H7 (cell line): Measurements from ENCODE around the gene ADK. TPM values are rescaled to one million over a fixed set of nuclear protein-coding genes. Genes with fewer than 3 reads are reported as not detected.
A peak's percentile ranks its signal among the peaks of the same experiment; 100 is the strongest.
"Not testable (repeated sequence)": the region's sequence is repeated elsewhere in the genome, so short reads cannot be mapped to it uniquely, and the experiment has no call there.

Experiments used
- DNase-seq: peaks from one replicate; pipeline ENCODE4 v3.0.0; 2012
- H3K27me3 ChIP-seq: 2 replicates; pipeline ENCODE4 v1.6.0; 2011; ENCODE audit warnings: mild to moderate bottlenecking, low read length; ENCODE audit not compliant: control insufficient read depth, insufficient read depth
- H3K36me3 ChIP-seq: replicated peaks from 2 replicates; pipeline ENCODE4 v1.5.1; 2011; ENCODE audit warnings: low read length; ENCODE audit not compliant: control insufficient read depth, insufficient read depth
- H3K4me3 ChIP-seq: 2 replicates; pipeline ENCODE4 v1.5.1; 2011; ENCODE audit warnings: low read depth, mild to moderate bottlenecking, control low read depth, low read length, moderate library complexity; ENCODE audit not compliant: insufficient read depth
- total RNA-seq: library from RNA; depleted of rRNA; stranded (reverse); fragments of >200 nt; shearing (Covaris generic); gene quantifications from 2 replicates; pipeline ENCODE4 v1.2.3, GENCODE V29; 2014

The ADK gene
- total RNA-seq, 1 experiment from 2014 or later = 20.1 TPM

DNA sequence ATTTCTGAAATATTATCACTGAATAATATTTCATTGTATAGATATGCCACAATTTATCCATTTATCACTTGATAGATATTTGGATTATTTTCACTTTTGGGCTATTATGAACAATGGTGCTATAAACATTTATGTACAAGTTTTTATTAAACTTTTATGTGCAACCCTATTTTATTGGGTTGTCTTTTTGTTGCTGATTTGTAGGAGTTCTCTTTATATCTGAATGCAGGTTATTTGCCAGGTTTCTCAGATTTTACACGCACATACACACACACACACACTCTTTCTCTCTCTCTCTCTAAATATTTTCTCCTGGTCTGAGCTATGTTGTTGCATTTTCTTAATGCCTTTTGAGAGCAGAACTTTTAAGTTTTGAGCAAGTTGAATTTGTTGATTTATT lies 36.2 kb downstream of the ADK start:
- Histone ChIP-seq H3K36me3 (no peaks in the 10 kb centered on the region), H3K4me3 (no peak overlapping the region), H3K27me3 (no peaks in the 10 kb centered on the region)
- no peak for DNase-seq

DNA sequence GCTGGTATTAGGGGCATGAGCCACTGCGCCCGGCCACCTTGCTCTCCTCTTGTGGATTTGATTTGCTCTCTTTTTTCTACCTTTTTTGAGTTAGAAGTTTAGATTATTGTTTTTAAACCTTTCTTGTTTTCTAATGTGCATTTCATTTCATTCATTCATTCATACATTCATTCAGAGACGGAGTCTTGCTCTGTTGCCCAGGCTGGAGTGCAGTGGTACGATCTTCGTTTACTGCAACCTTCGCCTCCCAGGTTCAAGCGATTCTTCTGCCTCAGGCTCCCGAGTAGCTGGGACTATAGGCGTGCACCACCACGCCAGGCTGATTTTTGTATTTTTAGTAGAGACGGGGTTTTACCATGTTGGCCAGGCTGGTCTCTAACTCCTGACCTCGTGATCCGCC lies 37.6 kb downstream of the ADK start:
- H3K36me3 ChIP-seq, H3K27me3 ChIP-seq, H3K4me3 ChIP-seq, DNase-seq: not testable (repeated sequence)

DNA sequence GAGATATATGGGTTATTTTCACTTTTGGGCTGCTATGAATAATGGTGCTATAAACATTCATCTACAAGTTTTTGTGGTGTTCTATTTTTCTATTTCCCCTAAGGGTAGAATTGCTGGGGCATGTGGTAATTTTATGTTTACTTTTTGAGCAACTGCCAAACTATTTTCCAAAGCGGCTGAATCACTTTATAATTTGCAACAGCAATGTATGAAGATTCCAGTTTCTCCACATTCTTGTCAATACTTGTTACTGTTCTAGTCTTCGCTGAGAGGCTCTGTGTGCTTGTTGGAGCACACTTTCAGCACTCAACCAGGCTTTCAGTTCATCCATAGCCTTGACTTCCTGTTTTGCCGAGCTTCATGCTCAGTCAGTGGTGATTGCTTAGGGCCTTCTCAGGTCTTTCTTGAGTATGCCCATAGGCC lies 39.0 kb downstream of the ADK start:
- Histone ChIP-seq H3K4me3 (no peak overlapping the region), H3K27me3 (no peaks in the 10 kb centered on the region), H3K36me3 (no peaks in the 10 kb centered on the region)
- no peak for DNase-seq

DNA sequence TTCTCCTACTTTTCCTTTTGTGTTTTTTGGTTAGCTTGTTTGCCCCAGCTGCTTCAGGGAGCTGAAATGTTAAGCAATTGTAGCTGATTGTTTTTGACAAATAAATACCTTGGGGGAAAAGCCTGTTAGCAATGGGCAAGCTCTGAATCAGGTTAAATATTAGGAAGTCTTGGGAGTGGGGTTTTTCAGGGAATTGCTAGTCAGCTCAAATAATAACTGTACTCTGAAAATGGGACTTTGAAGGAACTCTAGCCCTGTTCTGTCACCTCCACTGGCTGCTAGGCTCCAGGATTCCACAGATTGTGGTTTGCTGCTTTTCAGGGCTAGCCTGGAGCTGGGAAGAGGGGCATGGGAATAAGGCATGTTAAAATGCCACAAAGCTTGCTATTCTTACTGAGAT lies 39.5 kb downstream of the ADK start:
- DNase-seq = no peak
- Histone ChIP-seq H3K27me3 (no peaks in the 10 kb centered on the region), H3K36me3 (no peaks in the 10 kb centered on the region), H3K4me3 (no peak overlapping the region)

DNA sequence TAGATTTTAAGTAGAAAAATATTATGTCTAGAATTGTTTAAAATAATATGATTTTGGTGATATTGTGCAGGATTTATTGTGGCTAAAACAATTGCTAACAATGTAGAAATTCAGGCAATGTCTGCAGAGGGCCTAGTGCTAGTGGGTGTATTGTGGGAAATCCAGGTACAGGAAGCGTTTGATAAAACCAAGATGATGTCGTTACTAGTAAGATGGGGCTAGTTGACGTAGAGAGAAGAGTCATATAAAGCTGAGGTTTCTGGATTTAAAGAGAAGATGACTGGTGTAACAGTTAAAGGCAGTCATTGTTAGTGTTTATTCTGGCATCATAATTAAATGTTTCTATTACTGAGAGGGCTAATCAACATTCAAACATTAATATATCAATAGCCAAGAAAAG lies 43.5 kb downstream of the ADK start:
- no peak for DNase-seq
- Histone ChIP-seq H3K27me3 (no peaks in the 10 kb centered on the region), H3K36me3 (no peaks in the 10 kb centered on the region), H3K4me3 (no peak overlapping the region)

DNA sequence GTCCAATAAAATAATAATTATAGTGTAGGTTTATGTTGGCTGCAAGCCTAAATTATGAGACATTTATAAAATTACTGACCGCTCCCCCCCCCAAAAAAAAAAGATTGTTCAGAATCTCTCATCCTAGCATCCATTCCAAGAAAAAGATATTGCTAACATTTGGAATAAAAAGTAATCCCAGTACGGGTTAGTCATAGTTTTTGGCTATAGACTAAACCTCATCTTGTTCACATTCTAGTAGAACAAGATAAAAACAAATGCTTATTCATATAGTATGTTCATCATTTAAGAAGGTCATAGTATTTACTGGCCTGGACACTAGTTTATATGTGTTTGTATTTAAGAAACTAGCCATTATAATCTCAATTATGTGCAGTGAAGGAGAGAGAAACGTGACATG lies 44.0 kb downstream of the ADK start:
- no peaks in the 10 kb centered on the region for H3K27me3 ChIP-seq
- no peak overlapping the region for H3K4me3 ChIP-seq
- no peak for DNase-seq
- H3K36me3 ChIP-seq = no peaks in the 10 kb centered on the region

DNA sequence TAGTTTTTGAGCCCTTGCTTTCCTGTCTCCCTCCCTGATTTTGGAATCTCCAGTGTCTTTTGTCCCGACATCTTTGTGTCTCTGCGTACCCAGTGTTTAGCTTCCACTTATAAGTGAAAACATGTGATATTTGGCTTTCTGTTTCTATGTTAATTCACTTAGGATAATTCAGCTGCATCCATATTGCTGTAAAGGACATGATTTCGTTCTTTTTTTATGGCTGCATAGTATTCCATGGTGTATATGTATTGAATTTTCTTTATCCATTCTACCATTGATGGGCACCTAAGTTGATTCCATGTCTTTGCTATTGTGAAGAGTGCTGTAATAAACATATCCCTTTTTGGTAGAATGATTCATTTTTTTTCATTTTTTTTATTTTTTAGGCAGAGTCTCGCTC lies 48.3 kb downstream of the ADK start:
- no peaks in the 10 kb centered on the region for H3K36me3 ChIP-seq
- H3K27me3 ChIP-seq = no peaks in the 10 kb centered on the region
- no peak overlapping the region for H3K4me3 ChIP-seq
- DNase-seq = no peak

DNA sequence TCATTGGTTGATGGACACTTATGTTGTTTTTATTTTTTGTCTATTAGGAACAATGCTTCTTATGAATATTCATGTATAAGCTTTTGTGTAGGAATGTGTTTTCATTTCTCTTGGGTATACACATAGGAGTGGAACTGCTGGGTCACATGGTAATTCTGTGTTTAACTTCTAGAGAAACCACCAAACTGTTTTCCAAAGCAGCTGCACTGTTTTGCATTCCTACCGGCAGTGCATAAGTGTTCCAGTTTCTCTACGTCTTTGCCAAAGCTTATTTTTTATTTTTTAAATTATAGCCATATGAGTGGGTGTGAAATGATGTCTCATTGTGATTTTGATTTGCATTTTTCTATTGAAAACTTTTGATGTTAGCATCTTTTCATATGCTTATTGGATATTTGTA lies 51.3 kb downstream of the ADK start:
- Histone ChIP-seq H3K4me3 (no peak overlapping the region), H3K27me3 (no peaks in the 10 kb centered on the region), H3K36me3 (no peaks in the 10 kb centered on the region)
- DNase-seq = no peak

DNA sequence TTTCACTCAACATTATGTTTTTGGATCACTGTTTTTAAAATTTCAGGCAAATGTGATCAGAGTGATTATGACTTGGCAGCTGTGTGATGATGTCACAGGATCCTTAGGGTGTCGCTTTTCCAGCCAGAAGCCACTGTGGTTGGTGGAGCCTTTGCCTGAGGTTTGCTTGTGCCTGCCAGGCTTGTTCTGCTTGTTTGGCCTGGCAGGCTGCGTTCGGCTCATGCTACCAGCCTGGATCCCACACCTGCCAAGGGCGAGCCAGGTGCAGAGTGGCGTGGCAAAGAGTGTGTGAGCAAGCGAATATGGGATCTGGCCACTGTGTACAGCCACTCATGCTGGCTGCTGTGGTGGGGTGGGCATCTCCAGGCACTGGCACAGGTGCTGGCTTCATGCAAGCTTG lies 55.7 kb downstream of the ADK start:
- Histone ChIP-seq H3K4me3 (no peak overlapping the region), H3K36me3 (no peaks in the 10 kb centered on the region), H3K27me3 (no peaks in the 10 kb centered on the region)
- DNase-seq = no peak

DNA sequence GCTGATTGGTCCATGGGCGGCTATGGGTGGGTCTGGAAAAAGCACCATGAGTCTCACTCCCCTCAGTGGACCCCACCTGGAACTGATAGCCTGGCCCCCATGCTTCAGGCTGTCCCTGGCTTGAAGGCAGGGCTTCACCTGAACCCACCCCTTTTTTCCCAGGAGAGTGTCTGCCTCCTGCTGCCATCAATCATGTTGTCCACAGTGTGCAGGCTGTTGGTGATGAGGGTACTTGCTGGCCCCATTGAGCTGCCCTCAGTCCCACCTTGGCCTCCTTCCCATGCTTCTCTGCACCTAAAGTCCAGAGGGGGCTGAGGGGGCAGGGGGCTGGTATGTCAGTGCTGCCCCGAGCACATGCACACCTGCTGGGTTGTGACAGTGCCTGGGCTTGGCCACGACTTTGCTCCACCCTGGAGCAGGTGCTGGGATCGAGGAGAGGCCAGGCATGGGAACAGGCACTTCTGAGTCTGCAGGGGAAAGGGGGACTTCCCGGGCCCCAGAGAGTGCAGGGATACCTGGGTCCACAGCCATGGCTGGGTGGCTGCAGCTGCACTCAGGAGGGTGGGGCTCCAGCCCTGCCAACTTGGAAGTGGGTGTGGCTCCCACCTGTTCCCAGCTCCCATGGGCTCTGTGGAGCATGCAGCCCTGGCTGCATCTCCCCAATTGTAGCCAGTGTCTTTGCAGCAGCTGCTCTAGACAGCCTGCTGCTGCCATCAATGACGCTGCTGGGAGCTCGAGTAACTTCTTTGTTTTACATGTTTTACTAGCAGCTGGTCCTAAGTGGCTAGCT lies 56.9 kb downstream of the ADK start:
- Histone ChIP-seq H3K27me3 (no peaks in the 10 kb centered on the region), H3K36me3 (no peaks in the 10 kb centered on the region), H3K4me3 (no peak overlapping the region)
- DNase-seq = peak; percentile 55

DNA sequence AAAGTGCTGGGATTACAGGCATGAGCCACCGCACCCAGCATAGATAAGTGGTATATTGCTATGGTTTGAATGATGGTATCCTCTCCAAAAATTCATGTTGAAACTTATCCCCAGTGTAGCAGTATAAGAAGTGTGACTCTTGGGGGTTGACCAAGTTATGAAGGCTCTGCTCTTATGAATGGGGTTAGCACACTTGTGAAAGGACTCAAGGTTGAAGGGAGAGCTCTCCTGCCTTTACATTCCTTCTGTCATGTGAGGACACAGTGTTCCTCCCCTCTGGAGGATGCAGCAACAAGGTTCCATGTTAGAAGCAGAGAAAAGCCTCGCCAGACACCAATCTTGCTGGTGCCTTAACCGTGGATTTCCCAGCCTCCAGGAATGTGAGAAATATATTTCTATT lies 58.0 kb downstream of the ADK start:
- H3K27me3 ChIP-seq = no peaks in the 10 kb centered on the region; the same call in 1 of the 2 replicates
- H3K36me3 ChIP-seq = no peaks in the 10 kb centered on the region
- no peak for DNase-seq

DNA sequence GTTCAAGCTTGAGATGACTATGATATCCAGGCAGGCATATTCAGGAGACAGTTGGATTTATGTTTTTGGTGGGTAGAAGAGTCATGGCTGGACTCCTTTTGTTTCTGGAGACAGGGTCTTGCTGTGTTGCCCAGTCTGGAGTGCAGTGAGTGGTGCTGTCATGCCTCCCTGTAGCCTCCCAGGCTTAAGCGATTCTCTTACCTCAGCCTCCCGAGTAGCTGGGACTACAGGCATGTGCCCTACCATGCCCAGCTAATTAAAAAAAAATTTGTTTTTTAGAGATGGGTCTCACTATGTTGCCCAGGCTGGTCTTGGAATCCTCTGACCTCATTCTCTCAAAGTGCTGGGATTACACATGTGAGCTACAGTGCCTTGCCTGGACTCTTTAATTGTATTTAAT lies 62.0 kb downstream of the ADK start:
- H3K36me3 ChIP-seq = no peaks in the 10 kb centered on the region
- DNase-seq = no peak
- no peak overlapping the region for H3K4me3 ChIP-seq
- H3K27me3 ChIP-seq = no peaks in the 10 kb centered on the region; the same call in 1 of the 2 replicates

More for the DNA sequence above, 58.0 kb downstream of the ADK start:
- H3K4me3 ChIP-seq = no peak overlapping the region

DNA sequence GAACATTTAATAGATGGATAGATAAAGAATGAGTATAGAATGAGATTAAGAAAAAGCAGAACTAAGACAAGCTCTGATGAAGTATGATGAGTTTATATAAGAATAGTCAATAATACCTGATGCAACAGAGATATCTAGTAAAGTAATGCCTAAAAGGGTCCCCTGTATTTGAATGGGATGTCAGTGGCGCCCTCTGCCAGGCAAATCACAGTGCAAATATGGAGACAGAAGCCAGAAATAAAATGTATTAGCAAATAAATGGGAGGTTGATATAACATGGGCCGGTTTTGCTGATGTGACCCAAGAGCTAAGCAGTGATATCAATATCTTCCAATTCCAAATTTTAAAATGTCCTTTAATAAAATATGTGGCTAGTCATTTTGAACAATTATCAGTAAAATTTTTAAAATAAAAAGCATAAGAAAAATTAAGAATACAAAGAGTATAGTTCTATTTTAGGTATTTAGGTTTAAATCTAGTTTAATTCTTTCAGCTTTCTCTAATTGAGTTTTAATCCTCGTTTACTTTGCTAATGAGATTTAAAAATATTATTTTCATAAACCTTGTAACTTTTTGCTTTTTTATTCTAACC lies 62.6 kb downstream of the ADK start:
- peak; percentile 51 for DNase-seq
- no peak overlapping the region for H3K4me3 ChIP-seq
- H3K36me3 ChIP-seq = no peaks in the 10 kb centered on the region
- no peaks in the 10 kb centered on the region; the same call in 1 of the 2 replicates for H3K27me3 ChIP-seq

DNA sequence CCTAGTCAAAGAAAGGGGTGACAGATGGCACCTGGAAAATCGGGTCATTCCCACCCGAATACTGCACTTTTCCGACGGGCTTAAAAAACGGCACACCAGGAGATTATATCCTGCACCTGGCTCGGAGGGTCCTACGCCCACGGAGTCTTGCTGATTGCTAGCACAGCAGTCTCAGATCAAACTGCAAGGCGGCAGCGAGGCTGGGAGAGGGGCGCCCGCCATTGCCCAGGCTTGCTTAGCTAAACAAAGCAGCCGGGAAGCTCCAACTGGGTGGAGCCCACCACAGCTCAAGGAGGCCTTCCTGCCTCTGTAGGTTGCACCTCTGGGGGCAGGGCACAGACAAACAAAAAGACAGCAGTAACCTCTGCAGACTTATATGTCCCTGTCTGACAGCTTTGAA lies 66.1 kb downstream of the ADK start:
- not testable (repeated sequence) for H3K27me3 ChIP-seq, H3K36me3 ChIP-seq, DNase-seq, H3K4me3 ChIP-seq

DNA sequence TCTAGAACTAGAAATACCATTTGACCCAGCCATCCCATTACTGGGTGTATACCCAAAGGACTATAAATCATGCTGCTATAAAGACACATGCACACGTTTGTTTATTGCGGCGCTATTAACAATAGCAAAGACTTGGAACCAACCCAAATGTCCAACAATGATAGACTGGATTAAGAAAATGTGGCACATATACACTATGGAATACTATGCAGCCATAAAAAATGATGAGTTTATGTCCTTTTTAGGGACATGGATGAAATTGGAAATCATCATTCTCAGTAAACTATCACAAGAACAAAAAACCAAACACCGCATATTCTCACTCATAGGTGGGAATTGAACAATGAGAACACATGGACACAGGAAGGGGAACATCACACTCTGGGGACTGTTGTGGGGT lies 71.4 kb downstream of the ADK start:
- not testable (repeated sequence) for DNase-seq, H3K4me3 ChIP-seq, H3K36me3 ChIP-seq

More for the DNA sequence above, 71.4 kb downstream of the ADK start:
- not testable (repeated sequence) for H3K27me3 ChIP-seq
